ENCODE results near the gene CERKL. TPM values are rescaled to one million over a fixed set of nuclear protein-coding genes. Genes with fewer than 3 reads are reported as not detected.

Gene CERKL
- total and polyA plus RNA-seq, 2 donors (not counting 1 experiment from before 2014, with no cell fraction given), result 0.03 TPM; not detected in 1

GRCh38 chr2:181675254-181675653 is 18.3 kb upstream of the CERKL start:
- Mint-ChIP-seq H3K4me1 (peaks cover 29% of the 10 kb centered on the region), H3K9me3 (ENCODE audit: insufficient read depth) (peaks cover 3% of the 10 kb centered on the region), H3K27me3 (peaks cover 31% of the 10 kb centered on the region), H3K27ac (no peak overlapping the region), H3K4me3 (no peak overlapping the region)
- no peak overlapping the region for H3K4me2 ChIP-seq (replicated peaks; ENCODE audit: low read depth, low read length, poor library complexity, severe bottlenecking)
- H3K9me3 ChIP-seq (ENCODE audit: control extremely low read depth in 1 of 3, control insufficient read depth in 2 of 3, insufficient read depth in 1 of 3, low read length in 2 of 3), result peaks cover 1 to 21% (median 9%) of the 10 kb centered on the region in 3 donors
- H3K4me3 ChIP-seq (ENCODE audit: control extremely low read depth in 1 of 5, extremely low read depth in 1 of 5, insufficient read depth in 1 of 5, low read depth in 2 of 5, low read length in 4 of 5), result no peak overlapping the region
- H3K36me3 ChIP-seq (replicated peaks in 1 of 2; ENCODE audit: control extremely low read depth in 1 of 2, control insufficient read depth in 1 of 2, extremely low read depth in 1 of 2, insufficient read depth in 2 of 2, low read length in 1 of 2), result no peaks in the 10 kb centered on the region
- DNase-seq, result no peak
- H3K9ac ChIP-seq (ENCODE audit: low read length), result no peak overlapping the region
- no peaks in the 10 kb centered on the region for H4K20me1 ChIP-seq (ENCODE audit: control insufficient read depth, insufficient read depth, low read length, poor library complexity, severe bottlenecking)
- H3K79me2 ChIP-seq (ENCODE audit: control insufficient read depth, insufficient read depth, low read length), result no peaks in the 10 kb centered on the region
- intact Hi-C loops (cut with micrococcal nuclease), result loop anchor here (5.0 kb wide), 1 partner anchor 217 kb away; the partner anchor contains the start of gene ITPRID2
- ChIA-PET CTCF (interaction anchor here (1.3 kb wide), 1 partner anchor 570 kb away, joined by 3 read pairs; no protein-coding TSS in a partner anchor), POLR2A (no interaction called here)
- peaks cover 2 to 36% (median 30%) of the 10 kb centered on the region in 4 experiments for H3K27me3 ChIP-seq (replicated peaks in 1 of 4; ENCODE audit: control extremely low read depth in 1 of 4, control insufficient read depth in 3 of 4, insufficient read depth in 4 of 4, low read length in 3 of 4)
- 40% methylated on average over 1 of the region's 4 CpGs for WGBS (ENCODE audit: insufficient coverage)
- no peak overlapping the region for H2AFZ ChIP-seq (ENCODE audit: insufficient read depth, low read depth, low read length, poor library complexity, severe bottlenecking)
- no peak for ATAC-seq (ENCODE audit: low read depth)
- TF ChIP-seq EZH2 (IDR thresholded peaks at IDR 0.05; ENCODE audit: borderline replicate concordance, insufficient read depth, low read depth, low read length, poor library complexity, severe bottlenecking), result no peak
- TF ChIP-seq CTCF (IDR thresholded peaks at IDR 0.05), result no peak
- no peak overlapping the region for H3K27ac ChIP-seq (ENCODE audit: low read length in 2 of 2)
- H3K4me1 ChIP-seq (ENCODE audit: control insufficient read depth in 2 of 2, insufficient read depth in 2 of 2, low read length in 2 of 2), result peaks cover 10 to 39% of the 10 kb centered on the region in 2 donors

GRCh38 chr2:181674461-181674860 is 17.6 kb upstream of the CERKL start:
- intact Hi-C loops (cut with micrococcal nuclease), result no loop called here
- Mint-ChIP-seq H3K4me3 (no peak overlapping the region), H3K4me1 (peaks cover 27% of the 10 kb centered on the region), H3K9me3 (ENCODE audit: insufficient read depth) (peaks cover 2% of the 10 kb centered on the region), H3K27me3 (peaks cover 24% of the 10 kb centered on the region), H3K27ac (no peak overlapping the region)
- DNase-seq (no peak), ATAC-seq (ENCODE audit: low read depth) (no peak)
- Histone ChIP-seq H3K9me3 (ENCODE audit: control extremely low read depth in 1 of 3, control insufficient read depth in 2 of 3, insufficient read depth in 1 of 3, low read length in 2 of 3) (peaks cover 1 to 17% (median 9%) of the 10 kb centered on the region in 3 donors), H3K36me3 (replicated peaks in 1 of 2; ENCODE audit: control extremely low read depth in 1 of 2, control insufficient read depth in 1 of 2, extremely low read depth in 1 of 2, insufficient read depth in 2 of 2, low read length in 1 of 2) (no peaks in the 10 kb centered on the region), H3K4me3 (ENCODE audit: control extremely low read depth in 1 of 5, extremely low read depth in 1 of 5, insufficient read depth in 1 of 5, low read depth in 2 of 5, low read length in 4 of 5) (no peak overlapping the region), H3K4me2 (replicated peaks; ENCODE audit: low read depth, low read length, poor library complexity, severe bottlenecking) (no peak overlapping the region), H3K27me3 (replicated peaks in 1 of 4; ENCODE audit: control extremely low read depth in 1 of 4, control insufficient read depth in 3 of 4, insufficient read depth in 4 of 4, low read length in 3 of 4) (peaks cover 2 to 28% (median 23%) of the 10 kb centered on the region in 4 experiments), H3K79me2 (ENCODE audit: control insufficient read depth, insufficient read depth, low read length) (no peaks in the 10 kb centered on the region), H3K4me1 (ENCODE audit: control insufficient read depth in 2 of 2, insufficient read depth in 2 of 2, low read length in 2 of 2) (peaks cover 9 to 37% of the 10 kb centered on the region in 2 donors), H2AFZ (ENCODE audit: insufficient read depth, low read depth, low read length, poor library complexity, severe bottlenecking) (no peak overlapping the region), H4K20me1 (ENCODE audit: control insufficient read depth, insufficient read depth, low read length, poor library complexity, severe bottlenecking) (no peaks in the 10 kb centered on the region), H3K27ac (ENCODE audit: low read length in 2 of 2) (no peak overlapping the region), H3K9ac (ENCODE audit: low read length) (no peak overlapping the region)
- ChIA-PET POLR2A (no interaction called here), CTCF (interaction anchor here (1.3 kb wide), 1 partner anchor 570 kb away, joined by 3 read pairs; no protein-coding TSS in a partner anchor)
- TF ChIP-seq EZH2 (IDR thresholded peaks at IDR 0.05; ENCODE audit: borderline replicate concordance, insufficient read depth, low read depth, low read length, poor library complexity, severe bottlenecking) (no peak), CTCF (IDR thresholded peaks at IDR 0.05) (no peak)

All from B cell (primary cell).